Raji (cell line): ENCODE measurements around the gene GRB10.

Experiments
- POLR2A ChIP-seq: IDR thresholded peaks from 2 replicates; pipeline ENCODE4 v1.6.1; 2011; ENCODE audit warnings: low read depth, low read length, control low read depth; ENCODE audit not compliant: insufficient read depth

Gene GRB10

DNA sequence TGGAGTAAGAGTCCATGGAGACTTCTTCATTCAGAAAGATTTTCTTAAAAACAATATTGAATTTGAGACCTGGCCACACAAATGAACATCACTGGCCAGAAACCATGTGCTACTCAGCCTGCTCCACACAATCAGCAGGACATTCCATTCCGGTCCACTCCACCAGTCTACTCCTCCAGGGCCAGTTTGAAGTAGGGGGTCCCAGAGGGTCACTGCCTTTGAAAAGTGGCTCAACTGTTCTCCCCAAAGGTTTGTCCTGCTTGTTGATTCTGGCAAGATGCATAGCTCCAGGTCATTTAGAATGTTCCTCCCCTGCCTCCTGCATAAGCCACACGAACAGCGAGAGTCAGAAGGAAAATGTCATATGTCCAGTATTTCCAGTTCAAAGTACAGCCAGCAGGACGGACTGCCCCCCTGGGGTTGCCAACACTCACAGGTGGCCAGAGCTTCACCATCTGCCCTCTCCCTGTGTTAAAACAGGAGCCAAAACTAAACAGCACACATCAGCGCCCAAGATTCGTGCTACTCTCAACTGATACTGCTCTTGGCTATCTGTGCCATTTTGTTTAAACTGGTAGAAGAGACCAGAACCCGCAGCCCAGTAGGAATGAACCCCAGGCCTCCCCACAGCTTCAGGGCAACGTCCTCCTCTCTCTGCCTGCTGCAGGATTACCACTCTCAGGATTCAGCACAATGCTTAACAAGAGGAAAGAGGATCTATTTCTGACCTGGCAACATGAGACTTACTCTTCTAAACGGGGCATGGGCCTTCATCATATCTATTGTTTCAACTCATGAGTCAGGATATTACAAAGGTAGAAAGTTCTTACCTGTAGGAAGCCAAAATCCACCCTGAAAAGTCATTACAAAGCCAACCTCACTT lies 11.3 kb downstream of the GRB10 start:
- no peak for TF ChIP-seq POLR2A

- no peak for TF ChIP-seq POLR2A
Measured at GRCh38 chr7:50768485-50769474, 13.9 kb downstream of the GRB10 start.

DNA sequence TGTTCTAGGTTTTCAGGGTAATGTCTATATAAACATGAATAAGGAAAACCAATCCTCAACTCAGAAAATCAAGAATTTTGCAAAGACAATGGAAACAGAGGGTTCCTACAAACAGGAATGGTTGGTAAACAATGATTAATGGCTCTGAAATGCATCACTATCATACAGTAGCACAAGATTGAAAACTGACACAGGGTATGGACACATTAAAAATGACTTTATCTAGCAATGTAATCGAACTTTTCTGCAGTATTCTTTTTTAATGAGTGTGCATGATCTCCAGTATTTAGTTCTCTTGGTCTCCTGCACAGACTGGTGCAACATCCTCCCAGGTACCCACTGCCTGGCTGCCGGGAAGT lies 15.9 kb downstream of the GRB10 start:
- TF ChIP-seq POLR2A, result no peak

DNA sequence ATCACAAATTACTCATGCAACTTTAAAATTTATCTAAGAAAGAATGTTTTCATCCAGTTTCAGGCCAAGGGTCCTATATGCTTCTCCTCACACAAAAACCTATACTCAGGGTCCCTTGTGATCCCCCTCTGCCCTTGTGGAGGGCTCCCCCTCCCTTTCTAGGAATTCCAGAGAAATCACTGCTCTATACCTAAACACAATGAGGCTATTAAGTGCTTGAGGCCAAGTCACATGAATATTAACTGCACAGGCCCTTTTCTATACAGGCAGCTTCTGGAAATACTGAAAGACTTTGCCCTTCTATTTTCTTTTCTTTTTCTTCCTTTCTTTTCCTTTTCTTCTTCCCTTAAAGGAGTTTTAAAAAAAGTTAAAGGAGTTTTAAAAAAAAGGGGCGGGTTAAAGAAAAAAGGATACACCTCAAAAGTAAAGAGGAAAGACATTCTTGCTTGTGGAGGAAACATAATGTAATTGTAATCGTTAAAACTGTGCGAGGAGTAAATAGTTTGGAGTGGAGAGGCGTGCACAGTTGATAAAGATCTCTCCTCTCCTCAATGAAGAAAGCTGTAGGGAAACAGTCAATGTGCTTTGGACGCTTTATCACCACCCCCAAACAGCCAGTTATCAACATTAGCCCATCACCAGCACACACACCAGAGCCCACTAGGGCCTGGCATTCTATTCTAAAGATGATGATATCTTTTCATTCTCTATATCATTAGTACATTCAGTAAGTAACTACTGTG lies 16.4 kb downstream of the GRB10 start:
- TF ChIP-seq POLR2A, result no peak

- no peak for TF ChIP-seq POLR2A
Measured at GRCh38 chr7:50762337-50762736, 20.4 kb downstream of the GRB10 start.

DNA sequence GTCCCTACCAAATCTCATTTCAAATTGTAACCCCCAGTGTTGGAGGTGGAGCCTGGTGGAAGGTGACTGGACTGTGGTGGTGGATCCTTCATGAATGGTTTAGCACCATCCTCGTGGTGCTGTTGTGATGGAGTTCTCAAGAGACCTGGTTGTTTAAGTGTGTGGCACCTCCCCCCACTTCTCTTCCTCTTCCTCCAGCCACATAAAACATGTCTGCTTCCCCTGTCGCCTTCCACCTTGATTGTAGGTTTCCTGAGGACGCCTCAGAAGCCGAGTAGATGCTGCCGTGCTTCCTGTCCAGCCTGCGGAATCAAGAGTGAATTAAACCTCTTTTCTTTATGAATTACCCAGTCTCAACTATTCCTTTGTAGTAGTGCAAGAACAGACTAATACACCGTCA lies 21.0 kb downstream of the GRB10 start:
- TF ChIP-seq POLR2A, result no peak

GRCh38 chr7:50757703-50758390 lies 24.8 kb downstream of the GRB10 start:
- TF ChIP-seq POLR2A, result no peak

DNA sequence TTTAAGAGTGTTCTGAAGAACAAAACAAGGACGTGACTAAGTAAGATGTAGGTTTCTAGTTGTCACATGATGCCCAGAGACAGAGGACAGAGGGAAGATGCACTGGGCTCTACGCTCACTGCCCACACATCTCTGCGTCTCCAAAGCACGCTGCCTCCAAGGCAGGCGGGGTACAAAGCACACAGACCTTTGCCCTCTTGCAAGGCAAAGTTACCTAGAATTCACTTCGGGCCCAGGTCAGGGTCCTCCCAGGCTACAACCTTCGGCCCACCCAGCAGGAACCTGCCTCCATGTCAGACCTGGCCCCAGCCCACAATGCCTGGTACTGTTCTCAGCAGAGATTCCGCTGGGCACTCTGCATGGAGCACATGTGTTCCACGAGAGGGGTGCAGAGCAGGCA lies 26.5 kb downstream of the GRB10 start:
- no peak for TF ChIP-seq POLR2A

- no peak for TF ChIP-seq POLR2A
Measured at GRCh38 chr7:50754684-50755083, 28.0 kb downstream of the GRB10 start.

GRCh38 chr7:50754241-50754640 lies 28.5 kb downstream of the GRB10 start:
- TF ChIP-seq POLR2A, result no peak

DNA sequence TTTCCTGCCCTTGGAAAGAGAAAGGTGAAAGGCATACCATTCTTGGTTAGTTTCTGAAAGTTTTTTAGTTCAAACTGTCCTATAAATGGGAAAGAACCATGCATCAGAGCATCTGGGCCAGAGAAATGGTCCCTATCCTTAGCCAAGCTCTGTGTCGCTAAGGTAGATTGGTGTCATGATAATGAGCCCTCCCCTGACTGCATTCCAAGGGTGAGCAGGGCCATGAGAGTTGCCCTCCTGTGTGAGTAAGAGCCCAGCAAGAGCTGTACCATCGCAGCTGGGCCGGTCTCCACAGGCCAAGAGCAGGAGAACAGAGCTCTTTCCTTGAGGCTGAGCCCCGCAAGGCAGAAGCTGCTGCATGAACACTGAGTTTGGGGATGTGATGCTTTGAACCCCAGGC lies 30.3 kb downstream of the GRB10 start:
- no peak for TF ChIP-seq POLR2A

DNA sequence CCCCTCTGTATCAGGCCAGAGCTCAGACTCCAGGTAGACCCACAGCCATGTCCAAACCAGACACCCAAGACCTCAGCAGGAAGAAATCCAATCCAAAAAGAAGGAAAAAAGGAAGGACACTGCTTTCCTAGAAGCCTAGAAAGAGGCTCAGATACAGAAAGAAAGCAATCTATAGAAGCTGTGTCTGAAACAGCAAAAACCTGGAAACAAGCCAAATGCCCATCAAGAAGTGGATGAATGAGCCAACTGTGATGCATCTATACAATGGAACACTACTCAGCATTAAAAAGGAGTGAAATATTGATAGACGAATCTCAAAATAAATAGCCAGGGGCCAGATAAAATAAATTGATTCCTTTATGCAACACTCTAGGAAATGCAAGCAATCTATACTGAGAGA lies 31.6 kb downstream of the GRB10 start:
- no peak for TF ChIP-seq POLR2A

- TF ChIP-seq POLR2A, result no peak
Measured at GRCh38 chr7:50749896-50750295, 32.8 kb downstream of the GRB10 start.

GRCh38 chr7:50748472-50748871 lies 34.2 kb downstream of the GRB10 start:
- TF ChIP-seq POLR2A, result no peak

DNA sequence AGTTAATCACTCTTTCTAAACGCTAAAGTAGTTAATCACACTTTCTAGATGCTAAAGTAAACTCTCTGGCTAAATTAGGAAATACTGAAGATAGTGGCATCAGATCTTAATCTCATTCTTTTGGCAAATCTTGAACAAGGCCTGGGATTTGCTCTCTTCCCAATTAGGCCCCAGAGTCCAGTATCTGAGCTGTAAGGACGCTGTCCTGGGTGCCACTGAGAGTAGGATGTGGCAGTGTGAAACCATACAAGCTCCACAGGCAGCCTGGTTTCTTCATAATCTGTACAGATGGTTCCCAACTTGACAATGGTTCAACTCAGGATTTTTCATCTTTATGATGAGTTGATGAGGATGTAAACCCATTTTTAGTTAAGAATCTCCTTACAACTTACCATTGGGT lies 36.9 kb downstream of the GRB10 start:
- TF ChIP-seq POLR2A, result no peak

- no peak for TF ChIP-seq POLR2A
Measured at GRCh38 chr7:50745336-50745735, 37.4 kb downstream of the GRB10 start.
